ENCODE measurements around the gene TLE3.

The TLE3 gene

DNA sequence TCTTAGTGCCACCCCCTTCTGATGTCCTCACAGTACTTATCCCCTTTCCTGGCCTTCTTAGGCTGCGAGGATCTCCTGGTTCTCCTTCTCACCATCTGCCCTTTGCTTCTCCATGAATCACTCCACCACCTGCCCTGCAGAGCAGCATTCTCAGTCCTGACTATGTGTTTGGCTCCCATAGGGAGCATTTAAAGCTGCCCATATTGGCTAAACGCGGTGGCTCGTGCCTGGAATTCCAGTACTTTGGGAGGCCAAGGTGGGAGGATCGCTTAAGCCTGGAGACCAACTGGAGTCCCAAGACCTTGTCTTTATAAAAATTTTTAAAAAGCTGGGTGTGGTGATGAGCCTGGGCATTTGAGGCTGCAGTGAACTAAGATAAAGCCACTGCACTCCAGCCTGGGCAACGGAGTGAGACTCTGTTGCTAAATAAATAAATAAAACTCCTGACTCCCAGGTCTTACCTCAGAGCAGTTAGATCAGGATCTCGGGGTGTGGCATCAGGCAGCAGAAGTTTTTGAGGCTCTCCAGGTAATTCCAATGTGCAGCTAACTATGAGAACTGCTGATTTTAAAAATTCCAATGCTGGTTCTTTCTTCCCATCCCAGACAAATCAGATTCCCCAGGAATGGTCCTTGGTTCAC, 36.2 kb upstream of the TLE3 start:
- FAIRE-seq (no peak), DNase-seq (ENCODE audit: insufficient read length, low spot score) (no peak)
- no peak for TF ChIP-seq POLR2A (IDR thresholded peaks at IDR 0.05; ENCODE audit: low read depth, low read length)

- TF ChIP-seq POLR2A (IDR thresholded peaks at IDR 0.05; ENCODE audit: low read depth, low read length): no peak
- DNase-seq (ENCODE audit: insufficient read length, low spot score): no peak
- no peak for FAIRE-seq
These were observed 35.6 kb upstream of the TLE3 start for GRCh38 chr15:70133296-70133695.

- FAIRE-seq: no peak
- no peak for DNase-seq (ENCODE audit: insufficient read length, low spot score)
- TF ChIP-seq POLR2A (IDR thresholded peaks at IDR 0.05; ENCODE audit: low read depth, low read length): no peak
These were observed 34.9 kb upstream of the TLE3 start for GRCh38 chr15:70132571-70132970.

DNA sequence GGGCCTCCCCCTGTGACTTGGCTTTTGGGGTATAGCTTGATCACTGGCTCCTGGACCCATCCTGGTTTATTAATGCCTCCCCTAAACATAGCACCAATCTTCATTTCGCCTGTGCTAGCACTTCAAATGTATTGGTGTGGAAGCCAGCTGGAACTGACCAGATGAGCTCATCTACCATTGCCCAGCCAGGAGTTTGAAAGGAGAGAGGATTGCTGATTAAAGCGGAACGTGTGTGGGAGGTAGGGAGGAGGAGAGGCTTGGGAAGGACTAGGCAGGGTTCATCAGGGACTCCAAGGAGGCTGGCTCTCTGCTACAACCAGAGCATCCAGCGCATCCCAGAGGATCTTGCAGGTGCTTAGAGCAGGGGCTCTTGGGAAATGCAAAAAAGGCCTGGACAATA, 34.4 kb upstream of the TLE3 start:
- FAIRE-seq (no peak), DNase-seq (ENCODE audit: insufficient read length, low spot score) (no peak)
- no peak for TF ChIP-seq POLR2A (IDR thresholded peaks at IDR 0.05; ENCODE audit: low read depth, low read length)

DNA sequence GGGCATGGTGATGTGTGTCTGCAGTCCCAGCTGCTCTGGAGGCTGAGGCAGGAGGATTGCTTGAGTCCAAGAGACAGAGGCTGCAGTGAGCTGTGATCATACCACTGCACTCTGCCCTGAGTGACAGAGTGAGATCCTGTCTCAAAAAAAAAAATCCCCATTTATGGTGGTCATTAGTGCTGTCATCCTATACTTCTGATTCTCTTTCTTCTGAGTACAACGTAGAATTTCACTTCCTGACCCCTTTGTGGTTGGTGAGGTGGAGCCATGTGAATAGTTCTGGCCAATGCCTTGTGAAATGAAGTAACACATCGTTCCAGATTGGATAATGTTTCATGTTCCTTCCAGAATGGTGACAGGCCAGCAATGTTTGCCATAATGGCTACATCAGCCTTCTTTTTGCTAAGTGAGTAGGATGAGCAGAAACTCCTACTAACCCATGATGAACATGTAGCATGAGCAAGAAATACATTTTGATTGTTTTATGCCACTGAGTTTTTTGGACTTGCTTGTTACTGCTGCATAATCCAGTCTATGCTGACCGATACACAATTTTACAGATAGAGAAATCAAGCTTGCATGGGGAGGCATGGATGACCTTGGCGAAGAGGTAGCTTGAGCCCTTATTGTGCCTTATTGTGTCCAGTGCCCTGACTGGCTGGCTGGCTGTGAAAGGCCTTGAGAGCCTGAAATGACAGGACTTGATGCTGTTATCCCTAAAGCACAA, 30.9 kb upstream of the TLE3 start:
- TF ChIP-seq POLR2A (IDR thresholded peaks at IDR 0.05; ENCODE audit: low read depth, low read length): no peak
- FAIRE-seq (no peak), DNase-seq (ENCODE audit: insufficient read length, low spot score) (no peak)

DNA sequence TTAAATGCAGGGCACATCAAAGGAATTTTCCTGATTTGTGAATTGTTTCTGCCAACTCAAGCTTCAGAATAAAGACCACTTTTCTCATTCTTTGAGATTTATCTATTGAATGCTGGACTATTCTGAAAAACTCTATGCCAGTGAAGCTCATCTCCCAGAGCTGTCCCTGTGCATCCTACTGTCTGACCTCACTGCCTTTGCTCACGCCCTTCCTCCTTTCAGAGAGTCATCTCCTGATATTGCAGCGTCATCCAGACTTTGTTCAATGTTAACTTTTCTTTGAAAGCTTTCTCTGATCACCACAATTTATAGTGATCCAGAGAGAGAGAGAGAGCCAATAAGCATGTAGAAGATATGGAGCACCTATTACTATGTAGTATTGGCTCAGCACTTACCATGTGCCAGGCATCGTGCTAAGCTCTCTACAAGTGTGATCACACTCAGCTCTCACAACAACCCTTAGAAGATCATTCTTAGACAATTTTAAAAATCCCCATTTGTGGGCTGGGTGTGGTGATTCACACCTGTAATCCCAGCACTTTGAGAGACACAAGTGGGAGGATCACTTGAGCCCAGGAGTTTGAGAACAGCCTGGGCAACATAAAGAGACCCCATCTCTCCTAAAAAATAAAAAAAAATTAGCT, 30.2 kb upstream of the TLE3 start:
- no peak for TF ChIP-seq POLR2A (IDR thresholded peaks at IDR 0.05; ENCODE audit: low read depth, low read length)
- DNase-seq (ENCODE audit: insufficient read length, low spot score) (no peak), FAIRE-seq (no peak)

DNA sequence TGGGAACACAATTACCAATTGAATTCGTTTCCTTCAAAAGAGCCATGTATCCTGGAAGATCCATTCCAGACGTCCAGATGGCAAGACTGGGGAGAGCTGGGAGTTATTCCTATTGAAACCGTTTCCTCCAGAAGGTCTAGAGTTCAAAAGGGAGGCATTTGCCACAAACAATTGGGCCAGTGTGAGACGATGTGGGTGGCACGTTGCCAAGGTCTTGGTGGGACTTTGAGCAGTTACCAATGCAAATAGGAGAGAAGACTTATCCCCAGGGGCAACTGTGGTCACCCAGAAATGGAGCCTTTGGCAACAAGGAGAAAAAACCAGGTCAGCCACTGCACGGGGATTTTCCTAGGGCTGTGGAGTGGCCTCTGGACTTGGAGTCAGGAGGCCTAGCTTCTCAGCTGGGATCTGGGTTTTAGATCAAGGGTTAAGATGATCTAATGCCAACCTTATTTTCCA, 29.6 kb upstream of the TLE3 start:
- FAIRE-seq: no peak
- no peak for DNase-seq (ENCODE audit: insufficient read length, low spot score)
- no peak for TF ChIP-seq POLR2A (IDR thresholded peaks at IDR 0.05; ENCODE audit: low read depth, low read length)

DNA sequence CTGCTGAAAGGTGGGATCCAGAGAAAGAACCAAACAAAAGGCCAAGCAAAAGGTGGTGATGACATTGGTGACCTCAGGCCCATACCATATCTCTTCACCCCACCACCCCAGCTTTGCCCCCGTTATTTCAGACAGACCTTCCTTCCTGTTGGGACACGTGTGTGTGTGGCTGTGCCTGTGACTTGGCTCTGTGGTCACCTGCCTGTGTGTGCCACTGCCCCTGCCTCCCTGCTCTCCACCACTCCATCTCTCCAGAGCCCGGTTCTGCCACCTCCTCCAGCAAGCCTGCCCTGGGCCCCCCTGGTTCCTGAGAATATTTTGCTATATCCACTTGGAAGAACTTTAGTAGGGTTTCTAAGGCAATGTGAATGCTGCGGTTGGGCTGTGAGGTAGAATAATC, 28.6 kb upstream of the TLE3 start:
- FAIRE-seq (no peak), DNase-seq (ENCODE audit: insufficient read length, low spot score) (no peak)
- TF ChIP-seq POLR2A (IDR thresholded peaks at IDR 0.05; ENCODE audit: low read depth, low read length): no peak

DNA sequence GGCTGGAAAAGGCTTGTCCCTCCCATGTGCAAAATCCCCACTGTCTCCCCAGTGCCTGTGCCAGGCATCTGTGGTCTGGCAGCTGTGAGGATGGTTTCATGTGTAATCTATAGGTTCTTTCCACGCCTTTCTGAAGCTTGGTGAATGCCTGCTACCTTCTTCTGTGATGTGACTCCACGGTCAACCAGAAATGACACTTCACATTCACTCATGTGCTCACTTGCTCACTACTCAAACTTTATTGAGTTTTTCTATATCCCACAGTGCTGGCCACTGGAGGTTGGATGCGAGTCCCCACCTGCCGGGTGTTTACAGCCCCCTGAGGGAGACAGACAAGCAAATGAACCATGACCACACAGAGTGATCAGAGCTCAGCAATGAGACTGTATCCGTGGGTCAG, 27.9 kb upstream of the TLE3 start:
- TF ChIP-seq POLR2A (IDR thresholded peaks at IDR 0.05; ENCODE audit: low read depth, low read length): no peak
- no peak for DNase-seq (ENCODE audit: insufficient read length, low spot score)
- FAIRE-seq: no peak

DNA sequence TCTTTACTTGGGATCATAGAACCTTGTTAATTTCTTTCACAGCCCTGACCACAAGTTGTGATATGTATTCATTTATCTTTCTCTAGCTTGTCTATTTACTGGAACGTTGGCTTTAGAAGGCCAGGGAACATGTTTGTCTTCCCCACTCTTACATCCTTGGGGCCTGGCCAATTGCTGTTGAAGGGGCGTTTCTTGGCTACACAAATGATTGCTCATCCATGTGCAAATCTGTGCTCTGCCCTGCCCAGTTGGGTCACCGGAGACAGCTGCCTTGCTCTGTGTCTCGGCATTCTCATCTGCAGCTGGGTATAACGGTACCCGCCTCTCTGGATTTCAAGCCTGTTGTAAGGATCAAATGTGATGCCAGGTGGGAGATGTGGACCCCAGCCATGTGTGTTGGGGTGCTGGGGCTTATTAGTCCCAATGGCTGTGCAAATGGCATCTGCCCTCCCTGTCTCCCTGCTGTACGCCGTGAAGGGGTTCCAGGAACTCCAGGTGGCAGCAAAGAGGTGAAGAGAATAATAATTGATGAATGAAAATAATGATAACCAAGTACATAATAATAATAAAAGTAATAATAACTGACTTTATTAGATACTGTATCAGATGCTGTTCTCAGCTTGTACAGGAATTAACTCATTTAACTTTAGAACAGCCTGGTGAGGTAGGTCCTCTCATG, 24.0 kb upstream of the TLE3 start:
- FAIRE-seq: no peak
- no peak for DNase-seq (ENCODE audit: insufficient read length, low spot score)
- no peak for TF ChIP-seq POLR2A (IDR thresholded peaks at IDR 0.05; ENCODE audit: low read depth, low read length)

DNA sequence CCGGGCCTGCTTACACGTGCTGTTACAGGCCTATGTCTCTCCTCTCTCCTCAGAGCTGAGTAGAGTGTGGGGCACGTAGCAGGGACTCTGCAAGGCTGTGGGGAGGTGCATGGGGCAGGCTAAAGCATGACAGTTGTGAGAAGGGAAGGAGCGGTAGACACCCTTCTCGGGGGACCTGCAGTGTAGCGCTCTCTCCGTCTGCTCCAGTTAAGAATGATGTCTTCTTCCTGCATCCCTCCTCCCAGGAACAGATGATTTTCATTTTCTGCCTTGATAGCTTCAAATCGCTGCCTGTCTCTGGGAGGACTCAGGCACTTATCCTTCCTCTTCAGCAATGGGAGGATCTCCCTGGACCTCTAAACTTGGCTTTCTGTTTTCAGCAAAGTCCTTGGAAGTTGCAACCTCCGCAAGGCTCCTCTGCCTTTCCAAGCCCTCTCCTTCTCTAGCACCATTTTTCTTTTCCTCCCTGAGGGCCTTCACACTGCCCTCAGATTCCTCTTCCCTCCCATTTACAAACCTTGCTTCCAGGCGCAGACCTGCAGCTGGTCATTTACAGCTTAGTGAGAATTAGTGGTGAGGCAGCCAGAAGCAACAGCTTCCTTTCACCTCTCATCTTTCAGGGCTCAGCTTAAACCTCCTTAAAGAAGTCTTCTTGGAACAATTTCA, 23.4 kb upstream of the TLE3 start:
- TF ChIP-seq POLR2A (IDR thresholded peaks at IDR 0.05; ENCODE audit: low read depth, low read length): no peak
- DNase-seq (ENCODE audit: insufficient read length, low spot score): no peak
- no peak for FAIRE-seq

- FAIRE-seq: no peak
- TF ChIP-seq POLR2A (IDR thresholded peaks at IDR 0.05; ENCODE audit: low read depth, low read length): no peak
- DNase-seq (ENCODE audit: insufficient read length, low spot score): no peak
These were observed 22.3 kb upstream of the TLE3 start for GRCh38 chr15:70119911-70120508.

GRCh38 chr15:70118599-70118998, 20.9 kb upstream of the TLE3 start:
- no peak for TF ChIP-seq POLR2A (IDR thresholded peaks at IDR 0.05; ENCODE audit: low read depth, low read length)
- FAIRE-seq: no peak
- no peak for DNase-seq (ENCODE audit: insufficient read length, low spot score)

Measured in H54 (cell line).